Ishikawa (cell line): ENCODE data around the gene ADAMTS13.

Source experiments
- EGR1 ChIP-seq: IDR thresholded peaks from 2 replicates; pipeline ENCODE4 v1.6.1; 2012
- EP300 ChIP-seq: IDR thresholded peaks from 2 replicates; pipeline ENCODE4 v1.6.1; 2012; ENCODE audit warnings: borderline replicate concordance
- FOXM1 ChIP-seq: IDR thresholded peaks from 2 replicates; pipeline ENCODE4 v1.6.1; 2012; ENCODE audit warnings: low read depth, borderline replicate concordance
- RAD21 ChIP-seq: IDR thresholded peaks from 2 replicates; pipeline ENCODE4 v1.6.1; 2012; ENCODE audit warnings: low read depth
- TAF1 ChIP-seq: IDR thresholded peaks from 2 replicates; pipeline ENCODE4 v1.6.1; 2012; ENCODE audit warnings: low read depth, mild to moderate bottlenecking
- TEAD4 ChIP-seq: IDR thresholded peaks from 2 replicates; pipeline ENCODE4 v1.6.1; 2012
- YY1 ChIP-seq: IDR thresholded peaks from 2 replicates; pipeline ENCODE4 v1.6.1; 2012; ENCODE audit warnings: low read depth
- ZBTB7A ChIP-seq: IDR thresholded peaks from 2 replicates; pipeline ENCODE4 v1.6.1; 2012; ENCODE audit warnings: low read depth
- TF ChIP-seq, protein P1 (sequence below): IDR thresholded peaks from 2 replicates; pipeline ENCODE4 v1.6.1; 2012

DNA sequence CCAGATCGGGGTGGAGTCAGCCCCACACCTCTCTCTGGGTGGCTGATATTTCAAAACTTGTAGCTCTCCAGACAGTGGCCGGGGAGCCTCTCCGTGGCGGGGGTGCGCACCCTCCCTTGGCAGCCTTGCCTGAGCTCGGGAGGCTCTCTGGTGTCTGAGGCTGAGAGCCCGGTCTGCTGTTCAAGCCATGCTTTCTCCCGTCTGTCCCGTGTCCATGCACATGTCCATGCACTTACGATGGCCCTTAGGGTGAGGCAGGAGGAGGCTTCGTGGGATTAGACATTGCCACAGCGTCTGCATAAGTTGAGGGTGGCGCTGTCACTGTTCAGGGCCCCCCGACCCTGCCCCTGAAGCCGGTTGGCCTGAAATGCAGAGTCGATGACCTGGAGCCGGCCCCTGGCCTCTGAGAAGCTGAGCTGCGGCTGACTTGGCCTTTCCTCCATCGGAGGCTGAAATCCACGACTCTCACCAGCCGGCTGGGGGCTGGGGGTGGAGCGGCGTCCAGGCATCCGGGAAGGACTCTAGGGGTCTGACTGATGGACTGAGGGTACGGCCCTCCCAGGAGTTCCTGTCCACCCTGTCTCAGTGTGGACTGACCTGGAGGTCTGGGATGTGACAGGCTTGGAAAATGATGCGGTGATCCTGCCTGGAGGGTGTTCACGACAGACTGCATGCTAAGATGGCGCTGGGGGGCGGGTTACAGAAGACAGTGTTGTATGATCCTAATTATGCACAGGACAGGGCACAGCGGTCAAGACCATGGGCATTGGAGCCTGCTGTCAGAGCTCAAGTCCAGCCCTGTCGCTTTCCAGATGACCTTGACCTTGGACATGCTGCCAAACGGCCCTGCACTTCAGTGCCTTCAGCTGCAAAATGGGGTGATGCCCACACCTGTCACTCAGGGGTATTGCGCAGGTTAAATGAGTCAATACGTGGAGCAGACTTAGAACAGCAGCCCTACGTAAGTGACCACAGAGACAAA is 75.0 kb downstream of the ADAMTS13 start:
- TF ChIP-seq RAD21 (no peak), EGR1 (no peak), YY1 (no peak), ZBTB7A (no peak), TAF1 (no peak), EP300 (no peak), FOXM1 (no peak), TEAD4 (no peak)
- TF ChIP-seq, protein P1, sequence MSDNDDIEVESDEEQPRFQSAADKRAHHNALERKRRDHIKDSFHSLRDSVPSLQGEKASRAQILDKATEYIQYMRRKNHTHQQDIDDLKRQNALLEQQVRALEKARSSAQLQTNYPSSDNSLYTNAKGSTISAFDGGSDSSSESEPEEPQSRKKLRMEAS = no peak
